Measurements from ENCODE around the gene MIDN. TPM values are rescaled to one million over a fixed set of nuclear protein-coding genes. Genes with fewer than 3 reads are reported as not detected.
"Not testable (repeated sequence)": the region's sequence is repeated elsewhere in the genome, so short reads cannot be mapped to it uniquely, and the experiment has no call there.

MIDN gene
- total RNA-seq, 1 donor from 2014 or later, result 19.7 TPM

GRCh38 chr19:1246265-1247087 is 1.9 kb upstream of the MIDN start:
- not testable (repeated sequence) for DNase-seq

- no peak for DNase-seq
Measured at GRCh38 chr19:1247748-1248138, 640 bp upstream of the MIDN start.

GRCh38 chr19:1248786-1249297 is 459 bp downstream of the MIDN start:
- DNase-seq, result peak; percentile 73

GRCh38 chr19:1249298-1249989 is 1.1 kb downstream of the MIDN start:
- DNase-seq, result peak; percentile 91

GRCh38 chr19:1249990-1250436 is 1.6 kb downstream of the MIDN start:
- DNase-seq, result no peak

GRCh38 chr19:1250437-1251260 is 2.3 kb downstream of the MIDN start:
- no peak for DNase-seq

- no peak for DNase-seq
Measured at GRCh38 chr19:1251330-1252220, 3.2 kb downstream of the MIDN start.

GRCh38 chr19:1252221-1252820 is 3.9 kb downstream of the MIDN start:
- DNase-seq, result no peak

GRCh38 chr19:1252821-1253513 is 4.6 kb downstream of the MIDN start:
- peak; percentile 83 for DNase-seq

GRCh38 chr19:1253514-1254080 is 5.2 kb downstream of the MIDN start:
- DNase-seq, result no peak

- no peak for DNase-seq
Measured at GRCh38 chr19:1254081-1254527, 5.7 kb downstream of the MIDN start.

- DNase-seq, result no peak
Measured at GRCh38 chr19:1254530-1255185, 6.3 kb downstream of the MIDN start.

- DNase-seq, result no peak
Measured at GRCh38 chr19:1255186-1256161, 7.1 kb downstream of the MIDN start.

- DNase-seq, result no peak
Measured at GRCh38 chr19:1256646-1257474, 8.5 kb downstream of the MIDN start.

- DNase-seq, result no peak
Measured at GRCh38 chr19:1257475-1258162, 9.2 kb downstream of the MIDN start.

GRCh38 chr19:1258163-1258492 is 9.7 kb downstream of the MIDN start:
- no peak for DNase-seq

Measured in skin of body (tissue), 2 donors.